T follicular helper cell (primary cell): Measurements from ENCODE around the gene TIMM10.
A peak's percentile ranks its signal among the peaks of the same experiment; 100 is the strongest.
"Not testable (repeated sequence)": the region's sequence is repeated elsewhere in the genome, so short reads cannot be mapped to it uniquely, and the experiment has no call there.

Experiments
- DNase-seq: peaks from one replicate; pipeline ENCODE4 v3.0.0-alpha.2; 2020; ENCODE audit warnings: low read depth

Gene TIMM10

GRCh38 chr11:57542582-57542981, 12.0 kb upstream of the TIMM10 start:
- no peak for DNase-seq

GRCh38 chr11:57541169-57541568, 10.6 kb upstream of the TIMM10 start:
- DNase-seq, result no peak

- DNase-seq, result no peak
Observed at GRCh38 chr11:57539342-57539741, 8.8 kb upstream of the TIMM10 start.

GRCh38 chr11:57536947-57537619, 6.5 kb upstream of the TIMM10 start, which contains the start of gene SMTNL1:
SMTNL1 (plus strand) TSS chr11:57537595; CDS start chr11:57542643, 5,048 bp downstream.
- no peak for DNase-seq

DNA sequence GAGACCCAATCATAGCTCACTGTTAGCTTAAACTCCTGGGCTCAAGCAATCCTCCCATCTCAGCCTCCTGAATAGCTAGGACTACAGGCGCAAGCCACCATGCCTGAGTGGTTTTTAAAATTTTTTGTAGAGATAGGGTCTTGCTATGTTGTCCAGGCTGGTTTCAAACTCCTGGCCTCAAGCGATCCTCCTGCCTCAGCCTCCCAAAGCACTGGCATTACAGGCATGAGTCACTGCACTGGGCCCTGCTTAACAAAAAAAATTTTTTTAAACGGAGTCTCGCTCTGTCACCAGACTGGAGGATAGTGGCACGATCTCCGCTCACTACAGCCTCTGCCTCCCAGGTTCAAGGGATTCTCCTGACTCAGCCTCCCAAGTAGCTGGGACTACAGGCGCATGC, 3.9 kb upstream of the TIMM10 start:
- not testable (repeated sequence) for DNase-seq

DNA sequence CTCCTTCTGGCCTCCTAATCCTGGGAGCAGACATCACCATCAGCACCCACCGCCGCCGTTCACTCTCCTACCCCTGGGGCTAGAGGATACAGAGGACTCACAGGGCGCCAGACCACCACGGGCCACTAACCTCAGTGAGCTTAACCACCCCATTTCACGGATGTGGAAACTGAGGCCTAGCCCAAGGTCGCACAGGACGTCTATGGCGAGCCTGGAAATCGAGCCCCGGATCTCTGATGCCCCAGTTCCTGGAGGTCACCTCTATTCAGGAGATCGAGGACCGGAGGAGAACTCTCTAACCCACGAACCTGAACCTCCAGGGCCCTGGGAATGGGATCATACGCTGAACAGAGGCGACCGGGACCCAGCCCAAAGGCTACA, 349 bp downstream of the TIMM10 start:
- DNase-seq, result no peak

DNA sequence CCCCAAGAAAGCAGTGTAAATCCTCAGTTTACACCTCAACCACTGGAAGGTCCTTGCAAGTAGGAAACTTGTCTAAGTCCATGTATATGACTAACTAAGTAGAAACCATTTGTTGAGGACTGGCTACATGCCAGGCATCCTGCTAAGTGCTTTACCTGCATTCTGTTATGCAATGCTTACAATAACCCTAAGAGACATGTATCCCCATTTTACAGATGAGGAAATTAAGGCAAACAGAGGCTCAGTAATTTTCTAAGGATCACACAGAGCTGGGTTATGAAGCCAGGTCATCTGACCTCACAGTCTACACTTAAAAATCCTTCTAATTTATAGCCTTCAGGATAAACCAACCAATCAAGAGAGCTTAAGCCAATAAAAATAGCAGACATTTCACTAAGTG, 1.5 kb downstream of the TIMM10 start:
- DNase-seq, result no peak

- peak; percentile 63 for DNase-seq
Observed at GRCh38 chr11:57527056-57527631, 3.4 kb downstream of the TIMM10 start.

GRCh38 chr11:57523419-57523818, 7.1 kb downstream of the TIMM10 start:
- no peak for DNase-seq

GRCh38 chr11:57521116-57521515, 9.4 kb downstream of the TIMM10 start:
- DNase-seq, result no peak

- DNase-seq, result no peak
Observed at GRCh38 chr11:57516061-57516443, 14.5 kb downstream of the TIMM10 start.

GRCh38 chr11:57515332-57516060, 15.1 kb downstream of the TIMM10 start, which contains the start of gene SLC43A1:
SLC43A1 (minus strand) TSS chr11:57515702; CDS start chr11:57514111, 1,591 bp downstream.
- no peak for DNase-seq

DNA sequence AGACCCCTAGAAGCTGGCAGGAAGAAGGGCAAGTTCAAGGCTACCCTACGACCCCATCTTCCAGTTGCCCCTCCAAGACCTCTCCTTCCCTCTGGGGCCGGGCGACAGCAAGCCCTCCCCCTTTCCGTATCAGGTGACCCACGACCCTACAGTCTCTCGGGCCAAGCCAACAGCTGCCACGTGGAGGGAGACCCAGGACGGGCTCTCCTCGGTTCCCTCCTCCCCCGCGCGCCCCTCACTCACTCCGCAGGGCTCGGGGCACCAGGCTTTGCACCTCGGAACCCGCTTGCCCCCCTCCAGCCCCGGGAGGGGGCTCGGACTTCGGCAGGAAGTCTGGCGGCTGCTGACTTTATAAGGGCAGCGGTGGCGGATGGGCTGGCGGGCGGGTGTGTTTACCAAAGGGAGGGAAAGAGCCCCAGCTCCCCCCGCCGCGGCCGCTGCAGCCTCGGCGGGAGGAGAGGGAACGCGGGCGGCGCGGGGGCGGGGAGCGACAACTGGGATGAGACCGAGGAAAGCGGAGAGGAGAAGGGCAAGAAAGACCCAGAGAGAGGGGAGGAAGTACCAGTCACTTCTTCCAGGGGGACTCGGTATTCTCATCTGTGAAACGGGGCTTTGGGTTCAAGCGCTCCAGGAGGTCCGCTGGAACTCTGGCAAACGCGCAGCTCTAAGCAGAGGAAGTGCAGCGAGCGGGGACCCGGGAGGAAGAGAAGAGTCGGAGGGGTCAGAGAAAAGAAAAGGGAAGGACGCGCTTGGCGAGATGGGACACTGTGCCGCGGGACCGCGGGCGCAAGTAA, 15.8 kb downstream of the TIMM10 start:
- peak; percentile 15 for DNase-seq

DNA sequence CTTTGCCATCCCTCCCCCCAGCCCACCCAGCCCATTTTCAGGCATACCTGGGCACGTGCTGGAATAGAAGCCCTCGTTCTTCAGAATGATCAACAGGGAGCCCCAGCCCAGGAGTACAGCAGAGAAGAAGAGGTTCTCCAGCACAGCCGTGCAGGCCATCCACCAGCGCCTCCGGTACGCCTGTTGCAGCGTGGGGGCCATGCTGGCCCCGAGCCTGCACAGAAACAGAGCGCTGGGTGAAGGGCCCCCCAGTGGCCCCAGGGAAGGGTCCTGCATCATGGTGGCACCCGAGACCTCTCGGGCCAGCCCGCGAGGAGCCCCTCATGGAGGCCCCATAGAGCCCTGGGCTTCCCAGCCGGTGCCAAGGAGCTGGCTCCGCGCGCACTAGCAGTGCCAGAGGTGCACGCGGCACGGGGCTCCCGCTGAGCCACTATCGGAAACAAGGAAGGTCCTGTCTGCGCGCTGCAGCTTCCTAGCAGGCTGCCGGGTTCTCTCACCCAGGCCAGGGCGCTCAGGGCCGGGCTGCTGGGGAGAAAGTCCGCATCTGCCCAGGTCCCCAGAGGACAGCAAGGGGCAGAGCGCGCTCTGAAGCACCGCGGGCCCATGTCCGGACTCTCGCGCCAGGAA, 16.5 kb downstream of the TIMM10 start:
- no peak for DNase-seq

DNA sequence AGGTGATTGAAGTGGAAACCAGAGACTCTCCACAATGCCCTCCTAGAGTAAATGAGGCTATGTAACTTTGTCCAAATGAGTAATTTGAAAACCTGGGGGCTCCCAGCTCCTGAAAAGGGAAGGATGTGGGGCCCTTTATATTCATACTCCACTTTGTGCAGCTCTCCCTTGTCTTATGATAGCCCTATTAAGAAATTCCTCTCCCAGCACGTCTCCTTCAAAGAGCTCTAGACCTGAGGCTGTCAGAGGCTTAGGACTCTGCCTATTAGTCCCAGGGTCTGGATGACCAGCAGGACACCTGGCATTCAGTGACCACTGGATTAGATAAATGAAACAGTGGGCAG, 17.1 kb downstream of the TIMM10 start:
- DNase-seq, result no peak

GRCh38 chr11:57512646-57513451, 17.7 kb downstream of the TIMM10 start:
- DNase-seq, result no peak

DNA sequence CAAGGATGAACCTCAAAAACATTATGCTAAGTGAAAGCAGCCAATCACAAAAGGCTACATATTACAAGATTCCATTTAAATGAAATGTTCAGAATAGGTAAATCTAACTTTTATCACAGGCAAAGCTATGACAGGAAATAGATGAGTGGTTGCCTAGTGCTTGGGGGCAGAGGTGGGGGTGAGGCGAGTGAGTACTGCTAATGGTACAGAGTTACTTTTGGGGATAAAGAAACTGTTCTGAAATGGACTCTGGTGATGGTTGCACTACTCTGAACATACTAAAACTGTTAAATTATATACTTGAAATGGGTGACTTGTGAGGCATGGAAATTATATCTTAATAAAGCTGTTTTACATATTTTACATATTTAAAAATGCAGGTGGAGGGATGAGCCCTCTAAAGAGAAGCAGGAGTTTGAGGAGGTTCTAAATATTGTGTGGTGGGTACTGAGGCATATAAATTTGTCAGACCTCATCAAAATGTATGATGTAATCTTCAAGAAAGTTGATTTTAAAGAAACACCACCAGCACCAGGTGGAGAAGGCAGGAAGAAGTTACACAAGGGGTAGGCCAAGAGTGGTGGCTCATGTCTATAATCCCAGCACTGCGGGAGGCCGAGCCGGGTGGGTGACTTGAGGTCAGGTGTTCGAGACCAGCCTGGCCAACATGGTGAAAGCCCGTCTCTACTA, 18.7 kb downstream of the TIMM10 start:
- DNase-seq, result no peak

DNA sequence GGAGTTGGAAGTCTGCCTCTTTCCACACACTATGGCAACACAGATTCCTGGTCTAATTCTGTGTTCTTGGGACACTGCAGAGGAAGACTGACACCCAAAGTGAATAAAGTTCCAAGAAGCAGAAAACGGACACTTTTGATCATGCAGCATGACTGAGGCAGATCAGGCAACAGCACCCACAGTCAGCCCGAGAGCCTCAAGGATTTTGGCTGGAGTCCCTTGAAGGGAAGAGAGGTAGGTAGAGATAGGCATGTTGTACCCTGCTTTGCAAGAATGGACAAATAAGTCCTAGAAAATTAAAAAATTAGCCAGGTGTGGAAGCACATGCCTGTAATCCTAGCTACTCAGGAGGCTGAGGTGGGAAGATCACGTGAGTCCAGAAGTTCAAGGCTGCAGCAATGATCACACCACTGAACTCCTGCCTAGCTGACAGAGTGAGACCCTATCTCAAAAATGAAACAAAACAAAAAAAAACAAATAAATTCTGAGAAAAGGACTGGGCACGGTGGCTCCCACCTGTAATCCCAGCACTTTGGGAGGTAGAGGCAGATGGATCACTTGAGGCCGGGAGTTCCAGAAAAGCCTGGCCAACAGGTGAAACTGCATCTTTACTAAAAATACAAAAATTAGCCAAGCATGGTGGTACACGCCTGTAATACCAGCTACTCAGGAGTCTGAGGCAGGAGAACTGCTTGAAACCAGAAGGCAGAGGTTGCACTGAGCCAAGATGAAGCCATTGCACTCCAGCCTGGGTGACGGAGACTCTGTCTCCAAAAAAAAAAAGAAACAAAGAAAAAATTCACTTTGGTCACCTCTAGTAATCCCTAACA, 22.0 kb downstream of the TIMM10 start:
- DNase-seq, result no peak

- DNase-seq, result no peak
Observed at GRCh38 chr11:57506522-57506921, 24.0 kb downstream of the TIMM10 start.

- DNase-seq, result no peak
Observed at GRCh38 chr11:57504511-57504910, 26.0 kb downstream of the TIMM10 start.
